Right forelimb (tissue), 1 donor: ENCODE data around the gene TRIM37.
"Not testable (repeated sequence)": the region's sequence is repeated elsewhere in the genome, so short reads cannot be mapped to it uniquely, and the experiment has no call there.

Experiments used
- DNase-seq: peaks from one replicate; pipeline ENCODE4 v3.0.0-alpha.2; 2018

Gene TRIM37

GRCh38 chr17:59111539-59111938 is 4.9 kb upstream of the TRIM37 start:
- no peak for DNase-seq

- no peak for DNase-seq
Observed at GRCh38 chr17:59110973-59111372, 4.3 kb upstream of the TRIM37 start.

- no peak for DNase-seq
Observed at GRCh38 chr17:59108400-59109102, 1.9 kb upstream of the TRIM37 start.

- no peak for DNase-seq
Observed at GRCh38 chr17:59107306-59107670, 608 bp upstream of the TRIM37 start.

GRCh38 chr17:59105852-59106462 is 723 bp downstream of the TRIM37 start:
- peak; percentile 70 for DNase-seq

- DNase-seq: no peak
Observed at GRCh38 chr17:59101178-59101577, 5.5 kb downstream of the TRIM37 start.

- DNase-seq: no peak
Observed at GRCh38 chr17:59097876-59098275, 8.8 kb downstream of the TRIM37 start.

GRCh38 chr17:59094861-59095530 is 11.7 kb downstream of the TRIM37 start:
- no peak for DNase-seq

GRCh38 chr17:59093702-59094231 is 12.9 kb downstream of the TRIM37 start:
- peak; percentile 46 for DNase-seq

- no peak for DNase-seq
Observed at GRCh38 chr17:59093145-59093701, 13.5 kb downstream of the TRIM37 start.

- DNase-seq: not testable (repeated sequence)
Observed at GRCh38 chr17:59090593-59090992, 16.1 kb downstream of the TRIM37 start.

- DNase-seq: no peak
Observed at GRCh38 chr17:59084154-59084553, 22.5 kb downstream of the TRIM37 start.

GRCh38 chr17:59074494-59074893 is 32.2 kb downstream of the TRIM37 start:
- no peak for DNase-seq

GRCh38 chr17:59073972-59074371 is 32.7 kb downstream of the TRIM37 start:
- DNase-seq: no peak

- no peak for DNase-seq
Observed at GRCh38 chr17:59069856-59070255, 36.8 kb downstream of the TRIM37 start.

GRCh38 chr17:59067756-59068155 is 38.9 kb downstream of the TRIM37 start:
- DNase-seq: no peak

GRCh38 chr17:59067340-59067739 is 39.3 kb downstream of the TRIM37 start:
- DNase-seq: no peak

- DNase-seq: no peak
Observed at GRCh38 chr17:59062509-59062908, 44.2 kb downstream of the TRIM37 start.

GRCh38 chr17:59056857-59057256 is 49.8 kb downstream of the TRIM37 start:
- DNase-seq: no peak

GRCh38 chr17:59049798-59050197 is 56.9 kb downstream of the TRIM37 start:
- no peak for DNase-seq

- DNase-seq: no peak
Observed at GRCh38 chr17:59047616-59048015, 59.1 kb downstream of the TRIM37 start.

GRCh38 chr17:59046192-59046591 is 60.5 kb downstream of the TRIM37 start:
- DNase-seq: no peak

- DNase-seq: no peak
Observed at GRCh38 chr17:59038734-59039133, 67.9 kb downstream of the TRIM37 start.

GRCh38 chr17:59037960-59038359 is 68.7 kb downstream of the TRIM37 start:
- no peak for DNase-seq
